Right lung (tissue), 10 donors: Measurements from ENCODE around the gene COQ10A. TPM values are rescaled to one million over a fixed set of nuclear protein-coding genes. Genes with fewer than 3 reads are reported as not detected.

Experiments
- DNase-seq, 2 donors: peaks; one replicate each; pipeline ENCODE4 v3.0.0-alpha.2; 2013
- long read RNA-seq, 8 donors: transcript quantifications; one replicate each; lab custom pipeline, GENCODE V29; 2026
- polyA plus RNA-seq, 5 donors: library from polyadenylated mRNA; unstranded; fragments of 120-200 nt; gene quantifications; one replicate each; pipeline versions ENCODE4 v1.2.1 to v1.2.3, GENCODE V29; 2013; ENCODE audit warnings: inconsistent platforms in 1 of 5, low replicate concordance in 1 of 5; ENCODE audit not compliant: insufficient read length in 5 of 5, insufficient read depth in 1 of 5

Gene COQ10A
- 10 to 100 TPM; 15.3 to 17.9 (median 15.8) TPM for polyA plus RNA-seq
- long read RNA-seq, donor 1, partial matches to known transcripts: 0 of 6 reads
- long read RNA-seq, donor 1, other reads (novel, unspliced or antisense): 0 of 6 reads
- long read RNA-seq, donor 2, partial matches to known transcripts: 0 of 3 reads
- long read RNA-seq, donor 2, other reads (novel, unspliced or antisense): 0 of 3 reads
- long read RNA-seq, donor 3, partial matches to known transcripts: 0 of 9 reads
- long read RNA-seq, donor 3, other reads (novel, unspliced or antisense): 0 of 9 reads
- long read RNA-seq, donor 4, partial matches to known transcripts: 0 of 1 reads
- long read RNA-seq, donor 4, other reads (novel, unspliced or antisense): 0 of 1 reads
- long read RNA-seq, donor 5, partial matches to known transcripts: 0 of 5 reads
- long read RNA-seq, donor 5, other reads (novel, unspliced or antisense): 0 of 5 reads
- long read RNA-seq, donor 6, partial matches to known transcripts: 0 of 6 reads
- long read RNA-seq, donor 6, other reads (novel, unspliced or antisense): 0 of 6 reads
- long read RNA-seq, donor 7, transcript COQ10A-201 (5 exons, 1,652 nt): major isoform, 6 of 9 reads
- long read RNA-seq, donor 7, partial matches to known transcripts: 0 of 9 reads
- long read RNA-seq, donor 7, other reads (novel, unspliced or antisense): 0 of 9 reads
- long read RNA-seq, donor 8: 0 reads

DNA sequence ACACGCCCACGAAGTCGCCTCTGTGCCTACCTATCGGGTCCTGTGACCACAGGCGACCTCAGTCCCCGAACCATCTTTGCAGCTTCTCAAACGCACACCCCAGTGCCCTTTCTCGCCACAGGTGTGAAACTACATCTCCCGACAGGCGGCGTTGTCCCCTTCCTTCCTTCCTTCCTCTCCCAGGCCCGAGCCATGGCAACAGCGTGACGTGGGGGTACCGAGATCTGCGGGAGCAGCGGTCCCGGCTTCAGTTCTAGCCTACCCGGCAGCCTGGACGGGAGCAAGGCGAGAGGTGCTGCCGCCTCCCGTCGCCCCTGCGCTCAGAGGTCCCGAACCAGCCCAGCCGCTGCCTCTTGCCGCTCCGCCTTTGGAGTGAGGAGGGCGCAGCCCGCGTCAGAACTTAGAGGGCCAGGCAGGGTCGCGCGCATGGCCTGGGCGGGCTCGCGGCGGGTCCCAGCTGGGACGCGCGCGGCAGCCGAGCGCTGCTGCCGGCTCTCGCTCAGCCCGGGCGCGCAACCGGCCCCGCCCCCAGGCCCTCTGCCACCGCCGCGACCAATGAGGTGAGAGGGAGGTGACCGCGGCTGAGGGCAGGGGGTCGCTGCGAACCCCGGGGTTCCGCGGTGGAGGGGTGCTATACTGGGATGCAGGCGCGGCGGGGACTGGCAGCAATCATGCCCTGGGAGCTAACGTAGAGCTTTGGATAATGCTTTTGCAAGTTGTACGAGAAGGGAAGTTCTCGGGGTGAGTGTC is at the start of gene COQ10A:
TSS of gene COQ10A (plus strand) at position 250 of the 750 bp plus-strand sequence. CDS start at position 427, 177 bp downstream.
- DNase-seq: peak; percentile 88 to 89

GRCh38 chr12:56219840-56220239 is 46.9 kb upstream of the COQ10A start:
- no peak for DNase-seq

GRCh38 chr12:56220611-56221231 is 46.0 kb upstream of the COQ10A start:
- DNase-seq: no peak

DNA sequence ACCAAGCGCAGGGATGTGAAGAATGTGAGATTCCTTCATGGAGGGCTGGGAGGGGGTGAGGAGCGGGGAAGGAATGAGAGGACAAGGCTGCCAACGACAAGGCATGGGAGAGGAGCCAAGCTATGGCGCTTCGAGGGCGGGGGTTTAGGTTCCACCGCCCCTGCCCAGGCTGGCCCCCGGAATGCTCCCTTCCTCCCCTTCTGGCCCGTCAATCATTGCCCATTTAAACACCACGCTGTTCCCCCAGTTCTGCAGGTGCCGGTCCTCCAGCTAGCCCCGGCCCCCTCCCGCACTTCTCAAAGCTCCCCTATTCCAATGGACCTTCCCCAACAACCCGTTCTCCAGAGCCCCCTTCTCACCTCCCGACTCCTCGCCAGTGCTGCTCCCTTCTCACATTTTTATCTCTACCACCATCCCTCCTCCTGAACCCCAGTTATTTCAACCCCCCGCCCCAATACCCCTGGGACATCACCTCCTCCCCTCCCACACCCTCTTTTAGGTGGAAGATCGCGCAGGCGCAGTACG is 45.4 kb upstream of the COQ10A start:
- peak; percentile 80 to 82 for DNase-seq

DNA sequence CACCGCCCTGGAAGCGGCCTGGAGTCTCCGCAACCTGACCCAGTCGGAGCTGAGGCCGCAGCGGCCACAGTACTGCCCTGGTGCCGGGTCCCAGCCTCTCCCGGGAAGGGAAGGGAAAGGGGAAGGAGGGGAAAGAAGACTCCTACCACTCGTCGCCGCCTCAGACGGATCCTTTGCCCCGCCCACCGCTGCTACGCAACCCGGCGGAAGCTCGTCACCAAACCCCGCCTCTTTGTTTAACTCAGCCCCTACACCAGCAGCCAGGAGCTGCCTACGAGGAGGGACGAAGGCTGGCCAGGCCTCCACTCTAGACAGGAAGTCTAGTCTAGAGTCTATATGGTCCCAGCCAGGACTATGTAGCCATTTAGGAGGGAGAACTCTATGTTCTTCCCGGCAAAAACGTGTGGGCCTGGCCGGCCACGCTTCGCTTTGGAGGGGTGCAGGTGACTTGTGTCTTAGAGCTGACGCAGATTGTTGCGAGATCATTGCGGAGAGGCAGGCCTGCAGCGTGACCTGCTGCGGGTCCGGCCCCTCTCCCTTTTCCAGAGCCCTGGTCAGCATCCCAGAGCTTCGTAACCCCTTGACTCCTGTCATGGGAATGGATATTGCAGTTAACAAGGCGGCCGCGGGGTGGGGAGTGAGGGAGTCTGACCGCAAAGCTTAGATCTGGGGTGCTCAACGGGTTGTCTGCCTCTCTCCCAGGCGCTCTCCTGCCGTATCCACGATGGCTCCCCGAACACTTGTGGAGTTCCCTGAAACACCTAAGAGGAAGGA is 44.8 kb upstream of the COQ10A start, which contains the start of gene RNF41:
TSS of gene RNF41 (minus strand) at position 166 of the 774 bp plus-strand sequence. CDS start 7,875 bp downstream, outside the sequence.
- DNase-seq: peak; percentile 97 to 99

DNA sequence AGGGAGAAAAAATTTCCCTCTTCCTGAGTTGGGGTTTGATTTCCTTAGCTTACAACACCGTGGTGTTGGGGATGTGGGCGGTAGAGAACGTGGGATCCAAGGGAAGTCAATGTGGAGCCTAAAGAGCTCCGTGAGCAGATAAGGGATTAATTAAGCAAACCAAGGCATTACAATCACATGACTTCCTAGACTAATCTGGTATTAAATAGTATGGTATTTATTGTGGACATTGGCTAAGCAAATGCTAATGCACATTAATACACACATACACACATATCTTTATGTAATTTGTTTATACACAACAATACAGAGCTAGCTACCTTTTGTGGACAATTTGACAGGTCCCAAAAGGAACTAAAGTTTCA is 44.2 kb upstream of the COQ10A start:
- DNase-seq: peak; percentile 20 to 21

GRCh38 chr12:56223571-56224101 is 43.1 kb upstream of the COQ10A start:
- DNase-seq: no peak

DNA sequence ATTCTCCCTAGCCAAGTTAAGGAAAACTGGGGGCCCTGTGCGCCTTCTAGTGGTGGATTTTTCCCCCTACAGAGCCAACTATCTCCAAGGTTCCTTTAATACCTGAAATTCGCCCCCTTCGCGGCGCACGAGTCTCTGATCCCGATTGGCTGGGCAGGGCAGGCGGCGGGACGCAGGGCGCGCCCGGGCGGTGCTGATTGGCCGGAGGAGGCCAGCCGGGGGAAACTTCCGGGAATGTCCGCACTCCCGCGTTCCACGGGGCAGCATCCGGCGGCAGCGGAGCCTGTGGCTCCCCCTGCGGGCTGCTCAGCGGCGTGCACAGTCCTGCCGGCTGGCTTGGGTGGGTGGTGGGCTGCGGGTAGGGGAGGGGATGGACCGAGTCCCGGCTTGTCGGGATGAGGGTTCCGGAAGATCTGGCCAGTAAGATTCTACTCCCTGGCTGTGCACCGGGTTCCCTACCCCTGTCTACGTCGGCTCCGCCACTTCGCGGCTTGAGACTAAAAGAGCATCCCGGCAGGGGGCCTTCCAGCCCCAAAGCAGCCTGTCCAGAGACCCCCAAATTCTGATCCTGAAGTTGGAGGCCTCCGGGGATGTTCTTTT is 42.5 kb upstream of the COQ10A start, which contains the start of gene NABP2:
TSS of gene NABP2 (plus strand) at position 241 of the 600 bp plus-strand sequence. CDS start 515 bp downstream, outside the sequence.
- peak; percentile 96 to 97 for DNase-seq

- DNase-seq: no peak
These were observed 41.8 kb upstream of the COQ10A start for GRCh38 chr12:56224954-56225353.

- DNase-seq: no peak
These were observed 37.7 kb upstream of the COQ10A start for GRCh38 chr12:56229082-56229481.

DNA sequence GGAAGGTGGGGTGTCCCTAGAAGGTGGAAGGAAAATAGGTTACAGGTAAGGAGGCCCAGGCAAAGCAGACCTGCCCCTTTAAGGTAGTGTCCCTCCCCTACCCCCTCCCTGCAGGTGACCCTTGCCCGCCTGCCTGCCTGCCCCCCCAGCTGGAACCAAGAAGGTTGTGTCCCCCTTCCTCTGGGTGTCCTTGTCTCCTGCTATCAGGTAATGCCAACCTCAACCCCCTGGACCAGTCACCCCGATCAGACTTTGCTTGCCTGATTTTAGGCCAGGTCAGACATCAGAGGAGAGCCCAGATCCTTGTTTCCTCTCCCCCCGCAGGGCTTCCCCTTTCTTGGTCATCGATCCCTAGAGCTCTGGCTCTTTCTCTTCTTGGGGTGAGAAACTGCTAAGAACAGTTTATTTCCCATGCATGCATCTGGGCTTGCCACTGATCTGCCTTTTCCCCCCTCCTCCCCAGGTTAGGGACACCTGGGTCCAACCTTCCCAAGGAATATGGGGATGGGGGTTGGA is 36.8 kb upstream of the COQ10A start, which contains the start of gene SLC39A5:
TSS of gene SLC39A5 (plus strand) at position 136 of the 516 bp plus-strand sequence. CDS start 1,224 bp downstream, outside the sequence.
- DNase-seq: no peak

DNA sequence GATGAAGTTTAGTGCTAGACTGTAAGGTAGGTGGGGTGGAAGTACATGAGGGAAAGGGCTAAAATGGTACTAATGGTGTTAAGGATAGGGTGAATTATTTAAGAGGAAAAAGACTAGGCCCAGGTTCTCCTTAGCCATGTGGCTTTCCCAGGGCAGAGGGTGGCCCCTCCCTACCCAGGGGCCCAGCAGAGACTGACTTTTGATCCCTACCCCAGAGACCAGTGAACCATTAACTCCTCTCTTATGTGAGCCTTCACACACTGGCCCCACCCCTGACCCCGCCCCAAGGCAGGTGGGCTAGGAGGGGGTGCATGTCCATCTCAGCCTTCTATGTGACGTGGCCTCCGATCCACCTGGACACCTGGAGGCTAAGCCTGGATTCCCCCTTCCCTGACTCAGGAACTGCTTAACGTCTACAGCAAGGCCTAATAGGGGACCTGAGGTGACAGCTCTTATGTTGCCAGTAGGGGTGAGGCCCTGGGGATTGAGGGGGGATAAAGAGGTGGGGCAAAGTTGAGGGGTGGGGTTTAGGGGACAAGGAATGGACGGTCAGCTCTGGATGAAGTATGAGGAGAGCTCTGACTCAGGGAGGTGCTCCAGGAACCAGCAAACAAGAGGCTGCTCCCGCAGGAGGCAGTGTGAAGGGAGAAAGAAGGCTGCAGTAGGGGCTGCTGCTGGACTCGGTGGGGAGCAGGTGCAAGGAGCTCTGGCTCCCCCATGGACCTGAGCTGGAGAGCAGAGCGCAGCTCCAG is 36.1 kb upstream of the COQ10A start:
- no peak for DNase-seq

GRCh38 chr12:56231184-56231582 is 35.6 kb upstream of the COQ10A start:
- no peak for DNase-seq

- DNase-seq: no peak
These were observed 31.9 kb upstream of the COQ10A start for GRCh38 chr12:56234746-56235436.

- no peak for DNase-seq
These were observed 30.7 kb upstream of the COQ10A start for GRCh38 chr12:56236091-56236490.

DNA sequence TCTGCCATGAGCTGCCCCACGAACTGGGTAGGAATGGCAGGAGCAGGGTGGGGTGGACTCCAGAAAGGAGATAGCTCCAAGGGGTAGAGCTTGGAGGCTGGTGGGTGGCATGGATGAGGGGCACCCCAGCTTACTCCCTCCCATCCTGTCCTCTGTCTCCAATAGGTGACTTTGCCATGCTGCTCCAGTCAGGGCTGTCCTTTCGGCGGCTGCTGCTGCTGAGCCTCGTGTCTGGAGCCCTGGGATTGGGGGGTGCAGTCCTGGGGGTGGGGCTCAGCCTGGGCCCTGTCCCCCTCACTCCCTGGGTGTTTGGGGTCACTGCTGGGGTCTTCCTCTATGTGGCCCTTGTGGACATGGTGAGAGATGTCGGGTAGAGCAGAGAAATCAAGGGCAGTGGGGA is 29.8 kb upstream of the COQ10A start:
- DNase-seq: no peak

GRCh38 chr12:56237552-56237951 is 29.2 kb upstream of the COQ10A start:
- no peak for DNase-seq
